HCT116 (cell line): ENCODE data around the gene EVA1A. TPM values are rescaled to one million over a fixed set of nuclear protein-coding genes. Genes with fewer than 3 reads are reported as not detected.

Experiments
- ATAC-seq: fragments of 200-7000 bp; cut with Tn5 transposase; 2 replicates; pipeline ENCODE4 v1.9.1; 2020; ENCODE audit warnings: mild to moderate bottlenecking, moderate library complexity
- BruUV-seq: library from RNA; stranded (reverse); fragments of 400-500 nt; replicated peaks from 2 replicates; lab custom pipeline; 2021; lab: Mats Ljungman, UMichigan
- CTCF ChIA-PET: fragments of 300-600 bp; sonication (Branson Sonifier 250); formaldehyde crosslinking; loops from one replicate; lab custom pipeline; 2021; ENCODE audit warnings: antibody characterized with exemption; lab: Charles Lee
- POLR2A ChIA-PET: fragments of 300-600, 350-600 bp; sonication (Branson Sonifier 250); formaldehyde crosslinking; loops from one replicate; lab custom pipeline; 2021; ENCODE audit warnings: antibody characterized with exemption; lab: Charles Lee
- RAD21 ChIA-PET, 2 experiments: fragments of 300-600 bp; sonication (Branson Sonifier 250); formaldehyde crosslinking; loops; one replicate each; lab custom pipeline; 2023; ENCODE audit warnings: low total read pairs in 2 of 2; ENCODE audit not compliant: uncharacterized antibody in 2 of 2, unreplicated experiment in 2 of 2, low non-redundant PET in 1 of 2; lab: Charles Lee
- DNase-seq: peaks from one replicate; pipeline ENCODE4 v3.0.0-alpha.2; 2010; ENCODE audit warnings: low read depth, low spot score
- H2AFZ ChIP-seq: fragments of 200-600 bp; shearing (Covaris generic), sonication (generic); 2 replicates; pipeline ENCODE4 v1.6.1; 2017; ENCODE audit warnings: low read depth, mixed run types, mixed read lengths, antibody characterized with exemption, low read length; ENCODE audit not compliant: poor library complexity, severe bottlenecking
- H3K27ac ChIP-seq: 2 replicates; pipeline ENCODE4 v1.5.1; 2012; ENCODE audit warnings: low read depth, low read length
- H3K27me3 ChIP-seq: fragments of 200-600 bp; sonication (generic); 2 replicates; pipeline ENCODE4 v1.6.1; 2016; ENCODE audit warnings: mixed run types, low read length, mixed read lengths; ENCODE audit not compliant: insufficient read depth
- H3K36me3 ChIP-seq, 2 experiments: fragments of 200-500 bp in 1 of 2; fragments of 200-600 bp in 1 of 2; sonication (Bioruptor generic) in 1 of 2; sonication (generic) in 1 of 2; 2 replicates each; pipeline versions ENCODE4 v1.5.1 to v1.6.1; 2014 to 2016; ENCODE audit warnings: low read length in 2 of 2, inconsistent platforms in 1 of 2, mixed read lengths in 1 of 2, mixed run types in 1 of 2; ENCODE audit not compliant: insufficient read depth in 2 of 2, control insufficient read depth in 1 of 2
- H3K4me1 ChIP-seq, 2 experiments: fragments of 200-600 bp in 1 of 2; sonication (generic) in 1 of 2; 2 replicates each; pipeline versions ENCODE4 v1.5.1 to v1.6.1; 2012 to 2017; ENCODE audit warnings: low read length in 2 of 2, inconsistent platforms in 1 of 2, mild to moderate bottlenecking in 1 of 2, mixed read lengths in 1 of 2, mixed run types in 1 of 2, moderate library complexity in 1 of 2; ENCODE audit not compliant: insufficient read depth in 2 of 2, control insufficient read depth in 1 of 2
- H3K4me2 ChIP-seq: fragments of 200-600 bp; sonication (generic); 2 replicates; pipeline ENCODE4 v1.6.1; 2017; ENCODE audit warnings: mixed run types, low read length, mixed read lengths
- H3K4me3 ChIP-seq, 2 experiments: fragments of 200-600 bp in 1 of 2; sonication (generic) in 1 of 2; replicated peaks in 1 of 2; 2 replicates each; pipeline ENCODE4 v1.5.1; 2011 to 2016; ENCODE audit warnings: low read length in 2 of 2, control low read depth in 1 of 2, low read depth in 1 of 2, mild to moderate bottlenecking in 1 of 2, mixed read lengths in 1 of 2, mixed run types in 1 of 2
- H3K79me2 ChIP-seq: fragments of 200-600 bp; sonication (generic); 2 replicates; pipeline ENCODE4 v1.6.1; 2017; ENCODE audit warnings: mild to moderate bottlenecking, mixed run types, low read length, moderate library complexity, mixed read lengths; ENCODE audit not compliant: insufficient read depth
- H3K9ac ChIP-seq: fragments of 200-600 bp; sonication (generic); 2 replicates; pipeline ENCODE4 v1.6.1; 2016; ENCODE audit warnings: low read length, mixed read lengths
- H3K9me2 ChIP-seq: fragments of 200-600 bp; sonication (generic), shearing (Covaris generic); 2 replicates; pipeline ENCODE4 v1.6.1; 2017; ENCODE audit warnings: mixed run types, mild to moderate bottlenecking, moderate library complexity; ENCODE audit not compliant: insufficient read depth
- H3K9me3 ChIP-seq, 2 experiments: fragments of 200-500 bp in 1 of 2; fragments of 200-600 bp in 1 of 2; sonication (Bioruptor generic) in 1 of 2; sonication (generic) in 1 of 2; 2 replicates each; pipeline ENCODE4 v1.6.1; 2014 to 2017; ENCODE audit warnings: low read length in 2 of 2, mixed read lengths in 2 of 2, inconsistent platforms in 1 of 2, low read depth in 1 of 2, mild to moderate bottlenecking in 1 of 2, mixed run types in 1 of 2, moderate library complexity in 1 of 2; ENCODE audit not compliant: control insufficient read depth in 1 of 2, insufficient read depth in 1 of 2
- H4K20me1 ChIP-seq: fragments of 200-600 bp; sonication (generic), shearing (Covaris generic); 2 replicates; pipeline ENCODE4 v1.6.1; 2017; ENCODE audit warnings: mixed run types, mild to moderate bottlenecking, moderate library complexity; ENCODE audit not compliant: insufficient read depth
- ATF3 ChIP-seq: IDR thresholded peaks from 2 replicates; pipeline ENCODE4 v1.6.1; 2012
- CBX3 ChIP-seq: IDR thresholded peaks from 2 replicates; pipeline ENCODE4 v1.6.1; 2012; ENCODE audit warnings: low read depth
- CEBPB ChIP-seq: IDR thresholded peaks from 2 replicates; pipeline ENCODE4 v1.6.1; 2012; ENCODE audit warnings: low read depth
- EGR1 ChIP-seq: IDR thresholded peaks from 2 replicates; pipeline ENCODE4 v1.6.1; 2012; ENCODE audit warnings: low read depth
- EZH2 ChIP-seq: fragments of 200-600 bp; sonication (generic); IDR thresholded peaks from 2 replicates; pipeline ENCODE4 v1.6.1; 2017; ENCODE audit warnings: antibody characterized with exemption, mixed run types
- EZH2phosphoT487 ChIP-seq: fragments of 200-600 bp; IDR thresholded peaks from 2 replicates; pipeline ENCODE4 v1.6.1; 2018; ENCODE audit warnings: antibody characterized with exemption, borderline replicate concordance
- FOSL1 ChIP-seq: IDR thresholded peaks from 2 replicates; pipeline ENCODE4 v1.6.1; 2012; ENCODE audit warnings: low read depth
- MAX ChIP-seq: IDR thresholded peaks from 2 replicates; pipeline ENCODE4 v1.6.1; 2012
- POLR2A ChIP-seq: IDR thresholded peaks from 2 replicates; pipeline ENCODE4 v1.7.0; 2011; ENCODE audit warnings: borderline replicate concordance; ENCODE audit not compliant: insufficient read depth, insufficient read length; ENCODE audit errors: extremely low read depth
- RAD21 ChIP-seq: IDR thresholded peaks from 2 replicates; pipeline ENCODE4 v1.6.1; 2012; ENCODE audit warnings: low read depth, mild to moderate bottlenecking
- SP1 ChIP-seq: IDR thresholded peaks from 2 replicates; pipeline ENCODE4 v1.6.1; 2012; ENCODE audit warnings: low read depth
- SRF ChIP-seq: IDR thresholded peaks from 2 replicates; pipeline ENCODE4 v1.6.1; 2012; ENCODE audit warnings: low read depth
- TCF7L2 ChIP-seq: IDR thresholded peaks from 2 replicates; pipeline ENCODE4 v1.7.0; 2011; ENCODE audit warnings: borderline replicate concordance, inconsistent platforms; ENCODE audit not compliant: insufficient read depth, insufficient read length; ENCODE audit errors: extremely low read depth
- ZBTB33 ChIP-seq: IDR thresholded peaks from 2 replicates; pipeline ENCODE4 v1.6.1; 2011; ENCODE audit warnings: mild to moderate bottlenecking, low read length, moderate library complexity; ENCODE audit not compliant: insufficient replicate concordance; ENCODE audit errors: extremely low read depth
- intact Hi-C: fragments of 100-400 bp; cut with micrococcal nuclease; formaldehyde crosslinking; loops from 2 replicates; pipeline ENCODE4 v1.10.0; 2022
- total RNA-seq: library from RNA; stranded (reverse); gene quantifications from one replicate; pipeline ENCODE4 v1.2.1, GENCODE V29; 2021; ENCODE audit not compliant: unreplicated experiment
- TF ChIP-seq, protein P1 (sequence below), 3 experiments: fragments of 200-600 bp in 1 of 3; sonication (generic) in 1 of 3; IDR thresholded peaks in 2 of 3; conservative IDR thresholded peaks in 1 of 3; 2 replicates each; pipeline ENCODE4 v1.5.1; 2012 to 2017; ENCODE audit warnings: low read depth in 2 of 3, low read length in 2 of 3, antibody characterized with exemption in 1 of 3, borderline replicate concordance in 1 of 3, control low read depth in 1 of 3, mild to moderate bottlenecking in 1 of 3, mixed read lengths in 1 of 3, mixed run types in 1 of 3, moderate library complexity in 1 of 3; ENCODE audit not compliant: insufficient read depth in 1 of 3

The EVA1A gene
- total RNA-seq, 1 experiment from 2014 or later: 2.8 TPM

DNA sequence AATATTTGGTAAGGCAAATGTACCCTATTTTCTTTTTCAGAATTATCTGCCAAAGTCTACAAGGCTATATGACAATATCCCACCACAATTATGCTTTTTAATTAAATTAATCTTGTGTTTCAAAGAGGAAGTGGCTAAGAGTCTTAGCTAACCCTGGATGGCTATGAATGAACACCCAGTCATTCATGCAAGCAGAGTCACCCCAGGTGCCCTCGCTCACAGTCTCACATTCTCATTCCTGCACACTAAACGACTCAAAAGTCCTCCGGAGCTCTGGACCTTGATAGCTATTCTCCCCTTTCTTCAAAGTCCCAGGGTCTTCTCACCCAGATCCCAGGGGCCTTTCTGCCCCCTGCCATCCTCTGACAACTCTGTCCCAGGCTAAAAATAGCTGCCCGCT, 43.7 kb upstream of the EVA1A start:
- ATAC-seq: no peak
- Histone ChIP-seq H3K79me2 (no peaks in the 10 kb centered on the region), H3K36me3 (no peaks in the 10 kb centered on the region), H3K9me3 (no peaks in the 10 kb centered on the region), H4K20me1 (no peaks in the 10 kb centered on the region), H3K4me3 (no peak overlapping the region), H3K27ac (no peak overlapping the region), H3K9me2 (no peaks in the 10 kb centered on the region), H2AFZ (no peak overlapping the region), H3K9ac (no peak overlapping the region), H3K4me2 (no peak overlapping the region), H3K4me1 (peaks cover 5 to 10% of the 10 kb centered on the region in 2 experiments), H3K27me3 (peaks cover 16% of the 10 kb centered on the region; the same call in 1 of the 2 replicates)
- BruUV-seq: no TSS peak
- TF ChIP-seq CEBPB (no peak), MAX (no peak), POLR2A (no peak), EGR1 (no peak), ZBTB33 (no peak), ATF3 (no peak), SRF (no peak), SP1 (no peak), TCF7L2 (no peak), EZH2phosphoT487 (no peak), CBX3 (no peak), RAD21 (no peak), FOSL1 (no peak), EZH2 (no peak)
- TF ChIP-seq, protein P1, sequence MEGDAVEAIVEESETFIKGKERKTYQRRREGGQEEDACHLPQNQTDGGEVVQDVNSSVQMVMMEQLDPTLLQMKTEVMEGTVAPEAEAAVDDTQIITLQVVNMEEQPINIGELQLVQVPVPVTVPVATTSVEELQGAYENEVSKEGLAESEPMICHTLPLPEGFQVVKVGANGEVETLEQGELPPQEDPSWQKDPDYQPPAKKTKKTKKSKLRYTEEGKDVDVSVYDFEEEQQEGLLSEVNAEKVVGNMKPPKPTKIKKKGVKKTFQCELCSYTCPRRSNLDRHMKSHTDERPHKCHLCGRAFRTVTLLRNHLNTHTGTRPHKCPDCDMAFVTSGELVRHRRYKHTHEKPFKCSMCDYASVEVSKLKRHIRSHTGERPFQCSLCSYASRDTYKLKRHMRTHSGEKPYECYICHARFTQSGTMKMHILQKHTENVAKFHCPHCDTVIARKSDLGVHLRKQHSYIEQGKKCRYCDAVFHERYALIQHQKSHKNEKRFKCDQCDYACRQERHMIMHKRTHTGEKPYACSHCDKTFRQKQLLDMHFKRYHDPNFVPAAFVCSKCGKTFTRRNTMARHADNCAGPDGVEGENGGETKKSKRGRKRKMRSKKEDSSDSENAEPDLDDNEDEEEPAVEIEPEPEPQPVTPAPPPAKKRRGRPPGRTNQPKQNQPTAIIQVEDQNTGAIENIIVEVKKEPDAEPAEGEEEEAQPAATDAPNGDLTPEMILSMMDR (IDR thresholded peaks at IDR 0.05 in 2 of 3, conservative IDR thresholded peaks at IDR 0.05 in 1 of 3; ENCODE audit: borderline replicate concordance in 1 of 3, insufficient read depth in 1 of 3, low read depth in 2 of 3, low read length in 2 of 3): no peak
- CTCF ChIA-PET: no interaction called here
- intact Hi-C loops: loop anchor here (10.0 kb wide), 1 partner anchor 540 kb away; no protein-coding TSS in a partner anchor
- POLR2A ChIA-PET: no interaction called here
- DNase-seq: no peak
- RAD21 ChIA-PET: no interaction called here
